HepG2 (cell line): ENCODE data around the gene PIP4K2B. TPM values are rescaled to one million over a fixed set of nuclear protein-coding genes. Genes with fewer than 3 reads are reported as not detected.

Experiments used
- AKNA ChIP-seq: sonication (generic); formaldehyde crosslinking; IDR thresholded peaks from 2 replicates; pipeline ENCODE4 v1.4.0; 2020; ENCODE audit warnings: missing genetic modification reagents, borderline replicate concordance
- CEBPG ChIP-seq: IDR thresholded peaks from 2 replicates; pipeline ENCODE4 v1.6.1; 2016
- FOXK2 ChIP-seq: fragments of 450-650 bp; IDR thresholded peaks from 2 replicates; pipeline ENCODE4 v1.6.1; 2016
- GZF1 ChIP-seq: sonication (generic); formaldehyde crosslinking; IDR thresholded peaks from 2 replicates; pipeline ENCODE4 v1.5.1; 2020; ENCODE audit warnings: mild to moderate bottlenecking, missing genetic modification reagents
- HNF4A ChIP-seq: sonication (generic); formaldehyde crosslinking; IDR thresholded peaks from 2 replicates; pipeline ENCODE4 v1.4.0; 2020; ENCODE audit warnings: missing genetic modification reagents
- PCBP2 ChIP-seq: fragments of 200-400 bp; formaldehyde crosslinking; optimal IDR thresholded peaks from 2 replicates; pipeline ENCODE3; 2018; ENCODE audit warnings: low read length, low read depth; ENCODE audit not compliant: poor library complexity, severe bottlenecking
- REL ChIP-seq: sonication (generic); formaldehyde crosslinking; conservative IDR thresholded peaks from 2 replicates; pipeline ENCODE4 v1.8.0; 2022; ENCODE audit warnings: mild to moderate bottlenecking, missing genetic modification reagents, moderate library complexity
- ZBED4 ChIP-seq: sonication (generic); formaldehyde crosslinking; IDR thresholded peaks from 2 replicates; pipeline ENCODE4 v1.4.0; 2020; ENCODE audit warnings: missing genetic modification reagents, borderline replicate concordance
- ZNF138 ChIP-seq: sonication (generic); formaldehyde crosslinking; IDR thresholded peaks from 2 replicates; pipeline ENCODE4 v1.5.0; 2020; ENCODE audit warnings: mild to moderate bottlenecking, low read depth, missing genetic modification reagents
- ZNF205 ChIP-seq: IDR thresholded peaks from 2 replicates; pipeline ENCODE4 v1.6.1; 2018; ENCODE audit warnings: missing biosample characterization, missing genetic modification reagents
- ZNF510 ChIP-seq: sonication (generic); formaldehyde crosslinking; IDR thresholded peaks from 2 replicates; pipeline ENCODE4 v1.4.0; 2020; ENCODE audit warnings: low read depth, mild to moderate bottlenecking, missing genetic modification reagents
- ZZZ3 ChIP-seq: sonication (generic); formaldehyde crosslinking; IDR thresholded peaks from 2 replicates; pipeline ENCODE4 v1.4.0; 2020; ENCODE audit warnings: missing genetic modification reagents, mild to moderate bottlenecking, borderline replicate concordance
- polyA plus RNA-seq, 8 experiments: library from polyadenylated mRNA; depleted of rRNA in 3 of 8; stranded (reverse) in 7 of 8; unstranded in 1 of 8; fragments of >200 nt; fragmentation: Illumina TruSeq in 4 of 8; extraction: Trizol in 4 of 8; gene quantifications; 2 replicates each; pipeline versions ENCODE4 v1.2.1 to v1.2.3, GENCODE V29; 2011 to 2016; ENCODE audit warnings: low read depth in 4 of 8, missing spikeins in 1 of 8, mixed read lengths in 1 of 8; ENCODE audit not compliant: insufficient read depth in 1 of 8
- total RNA-seq, 5 experiments: library from RNA; depleted of rRNA; stranded (reverse); fragments of >200 nt; fragmentation: Illumina TruSeq; extraction: Trizol; gene quantifications; 2 replicates each; pipeline ENCODE4 v1.2.3, GENCODE V29; 2016; ENCODE audit warnings: low read depth in 1 of 5
- TF ChIP-seq, protein P1 (sequence below): sonication (generic); formaldehyde crosslinking; IDR thresholded peaks from 2 replicates; pipeline ENCODE4 v1.4.0; 2020; ENCODE audit warnings: mild to moderate bottlenecking, missing genetic modification reagents, borderline replicate concordance
- TF ChIP-seq, protein P2 (sequence below): sonication (generic); formaldehyde crosslinking; IDR thresholded peaks from 2 replicates; pipeline ENCODE4 v1.5.0; 2020; ENCODE audit warnings: missing genetic modification reagents, mild to moderate bottlenecking, borderline replicate concordance

PIP4K2B gene
- total and polyA plus RNA-seq, 2 of the 13 experiments (the other 11 are each of a cell fraction or from before 2014, with no cell fraction given), result 20.4 to 54.0 TPM

DNA sequence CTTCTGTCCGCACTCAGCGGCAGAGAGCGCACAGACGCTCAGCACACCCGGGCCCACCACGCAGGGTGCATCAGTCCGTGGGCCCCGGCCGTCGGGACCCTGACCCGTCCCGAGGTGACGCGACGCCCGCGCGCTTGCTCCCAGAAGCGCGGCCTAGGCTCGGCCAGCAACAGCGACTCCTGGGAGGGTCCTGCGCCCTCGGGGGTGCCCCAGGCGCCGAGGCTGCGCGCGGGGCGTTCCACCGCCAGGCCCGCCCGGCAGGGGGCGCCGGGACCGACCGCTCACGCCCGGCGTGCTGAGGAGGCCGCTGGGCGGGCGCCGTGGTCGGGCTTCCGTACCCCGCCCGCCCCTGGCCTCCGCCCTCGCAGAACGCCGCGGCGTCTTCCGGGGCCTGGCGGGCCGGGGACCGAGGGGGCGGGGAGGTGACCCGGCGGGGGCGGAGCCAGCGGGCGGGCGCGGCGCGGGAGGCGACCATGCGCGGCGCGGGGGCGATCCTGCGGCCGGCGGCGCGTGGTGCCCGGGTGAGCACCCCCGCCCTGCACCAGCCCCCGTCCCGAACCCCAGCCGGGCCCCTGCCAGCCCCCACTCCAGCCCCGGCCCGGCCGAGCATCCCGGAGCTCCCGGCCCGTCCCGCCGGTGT is 69.3 kb downstream of the PIP4K2B start, which contains the start of gene CISD3 (continued):
- TF ChIP-seq GZF1 (CRISPR knock-in tag) (no peak), HNF4A (CRISPR knock-in tag) (no peak), ZBED4 (CRISPR knock-in tag) (peak; percentile 38), ZZZ3 (CRISPR knock-in tag) (no peak; the same call in 1 of the 2 replicates), ZNF510 (CRISPR knock-in tag) (no peak), PCBP2 (no peak), ZNF205 (CRISPR knock-in tag) (peak; percentile 78), FOXK2 (no peak), REL (CRISPR knock-in tag) (no peak), AKNA (CRISPR knock-in tag) (no peak), ZNF138 (CRISPR knock-in tag) (peak; percentile 94), CEBPG (no peak)
- TF ChIP-seq, protein P1, sequence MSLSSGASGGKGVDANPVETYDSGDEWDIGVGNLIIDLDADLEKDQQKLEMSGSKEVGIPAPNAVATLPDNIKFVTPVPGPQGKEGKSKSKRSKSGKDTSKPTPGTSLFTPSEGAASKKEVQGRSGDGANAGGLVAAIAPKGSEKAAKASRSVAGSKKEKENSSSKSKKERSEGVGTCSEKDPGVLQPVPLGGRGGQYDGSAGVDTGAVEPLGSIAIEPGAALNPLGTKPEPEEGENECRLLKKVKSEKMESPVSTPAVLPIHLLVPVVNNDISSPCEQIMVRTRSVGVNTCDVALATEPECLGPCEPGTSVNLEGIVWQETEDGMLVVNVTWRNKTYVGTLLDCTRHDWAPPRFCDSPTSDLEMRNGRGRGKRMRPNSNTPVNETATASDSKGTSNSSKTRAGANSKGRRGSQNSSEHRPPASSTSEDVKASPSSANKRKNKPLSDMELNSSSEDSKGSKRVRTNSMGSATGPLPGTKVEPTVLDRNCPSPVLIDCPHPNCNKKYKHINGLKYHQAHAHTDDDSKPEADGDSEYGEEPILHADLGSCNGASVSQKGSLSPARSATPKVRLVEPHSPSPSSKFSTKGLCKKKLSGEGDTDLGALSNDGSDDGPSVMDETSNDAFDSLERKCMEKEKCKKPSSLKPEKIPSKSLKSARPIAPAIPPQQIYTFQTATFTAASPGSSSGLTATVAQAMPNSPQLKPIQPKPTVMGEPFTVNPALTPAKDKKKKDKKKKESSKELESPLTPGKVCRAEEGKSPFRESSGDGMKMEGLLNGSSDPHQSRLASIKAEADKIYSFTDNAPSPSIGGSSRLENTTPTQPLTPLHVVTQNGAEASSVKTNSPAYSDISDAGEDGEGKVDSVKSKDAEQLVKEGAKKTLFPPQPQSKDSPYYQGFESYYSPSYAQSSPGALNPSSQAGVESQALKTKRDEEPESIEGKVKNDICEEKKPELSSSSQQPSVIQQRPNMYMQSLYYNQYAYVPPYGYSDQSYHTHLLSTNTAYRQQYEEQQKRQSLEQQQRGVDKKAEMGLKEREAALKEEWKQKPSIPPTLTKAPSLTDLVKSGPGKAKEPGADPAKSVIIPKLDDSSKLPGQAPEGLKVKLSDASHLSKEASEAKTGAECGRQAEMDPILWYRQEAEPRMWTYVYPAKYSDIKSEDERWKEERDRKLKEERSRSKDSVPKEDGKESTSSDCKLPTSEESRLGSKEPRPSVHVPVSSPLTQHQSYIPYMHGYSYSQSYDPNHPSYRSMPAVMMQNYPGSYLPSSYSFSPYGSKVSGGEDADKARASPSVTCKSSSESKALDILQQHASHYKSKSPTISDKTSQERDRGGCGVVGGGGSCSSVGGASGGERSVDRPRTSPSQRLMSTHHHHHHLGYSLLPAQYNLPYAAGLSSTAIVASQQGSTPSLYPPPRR, result 0 out of 2 replicates have a peak, but pooled peaks have one; percentile 11
- TF ChIP-seq, protein P2, sequence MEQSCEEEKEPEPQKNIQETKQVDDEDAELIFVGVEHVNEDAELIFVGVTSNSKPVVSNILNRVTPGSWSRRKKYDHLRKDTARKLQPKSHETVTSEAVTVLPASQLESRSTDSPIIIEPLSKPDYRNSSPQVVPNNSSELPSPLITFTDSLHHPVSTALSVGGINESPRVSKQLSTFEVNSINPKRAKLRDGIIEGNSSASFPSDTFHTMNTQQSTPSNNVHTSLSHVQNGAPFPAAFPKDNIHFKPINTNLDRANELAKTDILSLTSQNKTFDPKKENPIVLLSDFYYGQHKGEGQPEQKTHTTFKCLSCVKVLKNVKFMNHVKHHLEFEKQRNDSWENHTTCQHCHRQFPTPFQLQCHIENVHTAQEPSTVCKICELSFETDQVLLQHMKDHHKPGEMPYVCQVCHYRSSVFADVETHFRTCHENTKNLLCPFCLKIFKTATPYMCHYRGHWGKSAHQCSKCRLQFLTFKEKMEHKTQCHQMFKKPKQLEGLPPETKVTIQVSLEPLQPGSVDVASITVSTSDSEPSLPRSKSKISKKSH (CRISPR knock-in tag), result no peak
